D721Med (cell line): ENCODE data around the gene PCSK6.

Experiments
- DNase-seq: peaks from one replicate; pipeline ENCODE4 v3.0.0; 2011; ENCODE audit warnings: low spot score; ENCODE audit not compliant: insufficient read length
- FAIRE-seq: peaks from 2 replicates; lab custom pipeline; 2011; peaks lifted over from hg19 to GRCh38; lab: Jason Lieb, UNC
- CTCF ChIP-seq: IDR thresholded peaks from 2 replicates; pipeline ENCODE4 v1.5.1; 2012; ENCODE audit warnings: mild to moderate bottlenecking, control low read depth; ENCODE audit not compliant: insufficient read depth; ENCODE audit errors: missing control alignments

The PCSK6 gene

GRCh38 chr15:101371081-101371480 is 118.4 kb downstream of the PCSK6 start:
- no peak for FAIRE-seq

GRCh38 chr15:101370330-101371024 is 119.0 kb downstream of the PCSK6 start:
- FAIRE-seq (no peak), DNase-seq (no peak)
- no peak for TF ChIP-seq CTCF

More at GRCh38 chr15:101371081-101371480, 118.4 kb downstream of the PCSK6 start:
- no peak for TF ChIP-seq CTCF
- no peak for DNase-seq

- FAIRE-seq (no peak), DNase-seq (no peak)
- no peak for TF ChIP-seq CTCF
These were observed 119.8 kb downstream of the PCSK6 start for GRCh38 chr15:101369676-101370075.

DNA sequence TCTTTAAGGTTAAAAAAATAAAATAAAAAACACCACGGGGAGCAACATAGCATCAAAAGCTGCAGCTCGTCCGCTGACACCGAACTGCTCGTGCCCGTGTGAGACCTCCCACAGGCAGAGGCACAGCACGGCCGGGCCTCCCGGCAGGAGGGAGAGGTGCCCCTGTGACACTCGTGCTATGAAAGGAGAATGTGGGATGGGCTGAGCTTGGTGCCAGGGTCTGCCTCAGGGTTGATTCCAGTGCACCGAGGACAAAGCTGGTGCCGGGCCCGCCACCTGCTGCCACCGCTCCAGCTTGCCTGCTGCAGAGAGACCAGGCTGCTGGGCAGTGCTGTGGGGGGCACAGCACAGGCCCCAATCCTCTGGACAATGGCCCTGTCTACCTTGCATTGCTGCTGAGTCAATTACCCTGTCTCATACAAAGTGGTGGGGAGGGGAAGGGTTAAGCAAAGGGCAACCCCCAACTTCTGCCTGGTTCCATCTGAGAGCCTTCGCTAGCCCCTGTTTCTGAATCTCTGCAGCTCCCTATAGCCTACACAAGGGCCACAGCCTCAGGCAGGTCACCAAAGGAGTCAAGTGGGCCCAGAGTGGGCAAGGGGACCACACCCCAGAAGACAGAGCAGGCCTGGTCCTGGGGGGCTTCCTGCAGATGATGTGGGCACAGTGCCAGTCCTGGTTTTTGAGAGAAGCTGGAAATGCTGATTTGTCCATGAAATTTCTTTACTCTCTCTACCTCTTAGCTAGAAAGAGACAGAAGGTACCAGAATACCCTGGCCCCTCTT is 120.5 kb downstream of the PCSK6 start:
- no peak for TF ChIP-seq CTCF
- DNase-seq: no peak
- no peak for FAIRE-seq

DNA sequence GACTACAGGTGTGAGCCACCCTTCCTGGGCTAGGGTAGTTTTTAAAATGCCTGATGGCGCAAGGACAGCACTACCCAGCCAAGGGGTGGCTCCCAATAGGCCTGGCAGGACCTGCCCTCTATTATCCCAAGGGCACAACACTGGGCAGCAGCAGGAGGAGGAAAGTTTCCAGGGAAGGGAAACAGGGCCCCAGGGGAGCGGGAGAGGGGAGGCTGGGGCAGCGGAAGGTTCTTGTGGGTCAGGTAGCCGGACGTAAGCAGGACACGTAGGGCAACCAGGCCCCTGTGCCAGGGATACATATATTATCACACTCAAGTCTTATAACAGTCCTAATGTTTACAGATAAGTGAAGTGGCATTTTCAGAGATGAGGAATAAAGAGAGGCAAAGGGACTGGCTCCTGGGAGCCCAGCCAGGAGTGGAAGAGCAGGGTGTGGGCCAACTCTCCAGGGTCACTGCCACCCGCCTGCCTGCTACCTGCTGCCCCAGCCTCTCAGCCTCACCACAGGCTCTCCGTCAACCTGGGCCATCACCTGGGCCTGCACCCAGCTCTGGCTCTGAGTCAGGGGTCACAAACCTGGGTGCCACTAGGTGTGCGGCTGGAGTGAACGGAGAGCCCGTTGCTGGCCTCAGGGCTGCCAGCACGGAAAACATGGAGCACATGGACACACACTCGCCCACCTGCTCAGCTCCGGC is 121.3 kb downstream of the PCSK6 start:
- DNase-seq (no peak), FAIRE-seq (no peak)
- no peak for TF ChIP-seq CTCF

GRCh38 chr15:101366853-101367252 is 122.7 kb downstream of the PCSK6 start:
- TF ChIP-seq CTCF: no peak
- FAIRE-seq (no peak), DNase-seq (no peak)
